Islet of Langerhans (tissue), 1 donor: Measurements from ENCODE around the gene FCMR.

Source experiments
- FAIRE-seq: peaks from one replicate; lab custom pipeline; 2011; peaks lifted over from hg19 to GRCh38; lab: Jason Lieb, UNC

The FCMR gene, protein sequence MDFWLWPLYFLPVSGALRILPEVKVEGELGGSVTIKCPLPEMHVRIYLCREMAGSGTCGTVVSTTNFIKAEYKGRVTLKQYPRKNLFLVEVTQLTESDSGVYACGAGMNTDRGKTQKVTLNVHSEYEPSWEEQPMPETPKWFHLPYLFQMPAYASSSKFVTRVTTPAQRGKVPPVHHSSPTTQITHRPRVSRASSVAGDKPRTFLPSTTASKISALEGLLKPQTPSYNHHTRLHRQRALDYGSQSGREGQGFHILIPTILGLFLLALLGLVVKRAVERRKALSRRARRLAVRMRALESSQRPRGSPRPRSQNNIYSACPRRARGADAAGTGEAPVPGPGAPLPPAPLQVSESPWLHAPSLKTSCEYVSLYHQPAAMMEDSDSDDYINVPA

GRCh38 chr1:206921772-206922265 is at the start of gene FCMR:
Gene FCMR (minus strand): TSS chr1:206921941. CDS start chr1:206921854, 87 bp downstream.
- FAIRE-seq = no peak

DNA sequence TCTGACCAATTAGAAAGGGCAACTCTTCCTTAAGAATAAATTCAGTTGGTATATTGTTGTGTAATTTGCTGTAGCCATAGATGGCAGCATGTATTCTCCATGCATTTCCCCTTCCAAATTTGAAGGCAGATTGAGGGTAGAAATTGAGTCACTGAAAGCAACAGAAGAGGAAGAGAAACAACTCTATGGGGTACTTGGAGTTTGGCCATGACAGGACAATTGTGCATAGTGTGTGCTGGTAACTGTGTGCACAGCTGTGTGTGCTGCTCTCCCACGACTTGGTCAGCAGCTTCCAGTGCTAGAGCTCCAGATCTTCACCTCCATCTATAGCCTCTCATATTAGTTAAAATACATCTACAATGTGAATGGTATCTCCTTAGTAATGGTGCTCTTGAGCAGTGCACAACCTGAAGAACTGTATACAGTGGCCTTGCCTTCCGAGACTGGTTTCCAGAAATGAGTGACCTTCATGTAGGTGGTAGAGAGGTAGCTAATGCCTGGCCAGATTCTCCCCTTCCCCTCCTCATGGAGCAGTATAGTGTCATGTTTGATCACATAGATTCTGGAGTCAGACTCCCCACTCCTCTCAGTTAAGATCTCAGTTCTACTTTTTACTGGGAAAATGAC is 49.4 kb upstream of the FCMR start:
- no peak for FAIRE-seq

DNA sequence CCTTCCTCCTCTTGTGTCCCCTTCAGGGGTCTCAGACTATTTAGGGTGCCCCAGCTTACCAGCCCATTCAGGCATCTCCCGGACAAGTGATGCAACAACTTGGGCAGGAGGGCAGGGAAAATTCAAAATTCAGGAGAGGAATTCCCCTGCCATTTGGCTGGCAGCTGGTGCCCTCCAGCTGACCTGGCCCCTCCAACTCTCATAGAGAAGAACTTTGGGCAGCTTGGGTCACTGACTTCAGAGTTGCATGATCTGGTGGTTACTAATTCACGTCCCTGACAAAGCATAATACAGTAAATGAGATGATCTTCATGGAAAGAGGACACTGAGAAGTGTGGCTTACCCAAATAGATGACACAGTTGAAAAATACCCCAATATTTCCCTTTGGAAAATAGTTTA is 48.7 kb upstream of the FCMR start, which contains the start of gene FCAMR:
TSS of gene FCAMR (minus strand) at position 15 of the 400 bp plus-strand sequence. CDS start 335 bp downstream, outside the sequence.
- FAIRE-seq = no peak

- no peak for FAIRE-seq
Measured at GRCh38 chr1:206969090-206969489, 47.3 kb upstream of the FCMR start.

GRCh38 chr1:206967096-206967849 is 45.5 kb upstream of the FCMR start:
- no peak for FAIRE-seq

DNA sequence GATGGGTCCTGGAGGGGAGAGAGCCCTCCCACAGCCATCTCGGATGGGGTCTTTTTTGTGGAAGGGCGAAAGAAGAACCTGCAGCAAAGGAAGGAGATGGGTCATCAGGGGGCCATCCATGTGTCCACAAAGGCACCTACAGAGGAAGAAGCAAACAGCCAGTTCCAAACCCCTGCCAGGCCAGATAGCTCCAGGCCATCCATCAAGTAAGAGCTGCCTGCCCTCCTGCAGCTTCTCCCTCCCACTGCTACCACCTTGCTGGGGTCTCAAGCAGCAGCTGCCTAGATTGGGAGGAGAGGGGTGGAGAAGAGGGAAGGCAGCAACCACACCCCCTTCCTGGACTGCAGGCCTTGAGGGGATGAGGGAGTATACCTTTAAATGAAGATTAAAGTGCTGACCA is 44.0 kb upstream of the FCMR start:
- no peak for FAIRE-seq

- no peak for FAIRE-seq
Measured at GRCh38 chr1:206963740-206964139, 42.0 kb upstream of the FCMR start.

DNA sequence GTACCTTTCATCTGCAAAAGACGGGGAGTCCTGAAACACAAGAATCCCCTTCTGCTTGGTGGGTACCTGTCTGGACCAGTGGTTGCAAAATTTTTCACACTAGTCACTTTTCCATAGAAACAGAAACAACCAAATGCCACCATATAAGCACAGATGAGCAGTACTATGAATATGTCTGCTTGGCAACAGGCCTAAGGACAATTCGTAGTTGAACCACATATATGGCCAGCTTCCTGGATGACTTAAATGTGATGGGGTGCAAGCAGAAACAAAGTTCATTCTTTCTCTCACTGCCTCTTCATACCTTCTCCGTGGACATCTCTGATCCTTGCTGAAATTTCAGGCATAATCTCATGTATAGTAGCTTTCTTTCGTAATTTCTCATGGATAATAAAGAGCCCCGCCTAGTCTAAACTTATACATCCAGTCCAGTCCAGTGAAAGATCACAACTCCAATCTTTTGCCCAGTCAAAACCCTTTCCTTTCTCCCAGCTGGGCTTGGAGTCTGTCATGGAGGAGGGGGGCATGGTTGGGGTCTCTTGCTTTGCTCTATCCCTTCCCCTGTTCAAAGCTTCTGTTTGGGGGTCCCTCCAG is 41.5 kb upstream of the FCMR start:
- FAIRE-seq = no peak

- FAIRE-seq = no peak
Measured at GRCh38 chr1:206962272-206962671, 40.5 kb upstream of the FCMR start.

DNA sequence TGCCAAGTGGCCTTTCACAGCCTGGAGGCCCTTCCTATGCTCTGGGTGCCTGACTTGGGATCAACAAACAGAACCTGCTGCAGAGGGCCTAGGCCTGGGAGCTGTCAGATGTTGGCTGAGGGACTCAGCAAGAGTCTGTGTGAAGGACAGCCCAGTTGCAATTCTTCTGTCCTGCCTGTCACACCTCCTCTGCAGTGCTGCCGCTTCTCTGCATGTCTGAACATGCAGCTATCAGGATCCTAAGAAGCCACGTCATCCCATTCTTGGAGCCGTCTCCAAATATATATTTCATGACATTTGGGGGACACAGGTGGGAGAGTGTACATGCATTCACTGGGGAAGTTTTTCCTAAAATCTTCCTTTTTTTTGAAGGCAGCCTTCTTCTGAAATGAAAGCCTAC is 39.9 kb upstream of the FCMR start:
- FAIRE-seq = no peak

- no peak for FAIRE-seq
Measured at GRCh38 chr1:206960676-206961386, 39.1 kb upstream of the FCMR start.

GRCh38 chr1:206958144-206958543 is 36.4 kb upstream of the FCMR start:
- no peak for FAIRE-seq

DNA sequence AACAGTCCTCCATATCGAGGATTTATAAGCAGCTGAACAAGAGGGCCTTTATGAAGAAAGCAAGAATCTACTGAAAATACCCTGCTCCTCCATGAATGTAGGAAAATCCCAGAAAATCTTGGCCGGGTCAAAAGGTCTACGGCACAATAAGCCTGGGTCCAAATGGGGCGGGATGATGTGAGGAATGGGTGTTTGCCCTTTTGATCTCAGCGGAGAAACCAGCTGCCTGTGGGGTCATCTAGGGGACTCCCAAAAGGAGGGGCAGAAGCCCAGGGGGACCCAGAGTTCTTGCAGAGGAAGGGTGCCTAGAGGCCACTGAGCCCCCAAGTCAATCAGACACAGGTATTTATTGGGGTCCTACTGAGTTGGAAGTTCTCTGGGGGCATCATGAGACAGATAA is 35.9 kb upstream of the FCMR start:
- no peak for FAIRE-seq

GRCh38 chr1:206955476-206956451 is 34.0 kb upstream of the FCMR start:
- FAIRE-seq = no peak

DNA sequence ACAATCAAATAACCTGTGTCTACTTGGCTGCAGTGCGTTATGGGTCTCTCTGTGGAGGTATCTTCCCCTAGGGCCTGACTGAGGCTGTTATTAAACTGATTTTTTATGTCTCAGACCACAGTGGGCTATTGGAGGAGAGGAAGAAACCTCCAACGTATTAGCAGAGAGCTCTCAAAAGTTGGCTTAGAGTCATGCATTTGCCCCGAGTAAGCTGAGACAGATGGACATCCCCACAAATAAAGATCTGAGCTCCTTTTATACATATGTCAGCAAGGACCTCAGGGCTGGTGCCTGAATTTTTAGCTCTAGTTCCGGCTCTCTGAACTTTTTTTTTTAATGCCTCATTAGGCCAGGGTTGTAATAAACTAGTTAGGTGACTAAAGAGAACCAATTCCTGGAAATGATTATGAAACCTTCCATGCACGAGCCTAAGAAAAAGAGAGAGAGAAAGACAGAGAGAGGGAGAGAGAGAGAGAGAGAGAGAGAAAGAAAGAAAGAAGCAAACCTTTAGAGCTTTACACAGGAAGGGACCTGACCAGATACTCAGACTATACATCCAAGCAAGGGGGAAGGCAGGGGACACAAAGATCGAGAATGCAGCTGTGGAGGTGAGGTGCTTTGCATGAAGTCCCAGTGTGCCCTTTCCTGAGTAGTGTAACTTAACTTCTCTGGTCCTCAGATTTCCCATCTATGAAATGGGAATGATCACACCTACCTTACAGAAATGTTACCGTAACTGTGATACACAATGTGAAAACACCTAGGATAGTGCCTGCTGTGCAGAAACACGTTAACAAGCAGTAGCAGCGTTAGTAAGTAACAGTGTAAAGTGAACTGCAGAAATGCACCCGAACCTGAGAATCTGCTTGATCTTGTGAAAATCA is 33.0 kb upstream of the FCMR start:
- no peak for FAIRE-seq

GRCh38 chr1:206953626-206954025 is 31.9 kb upstream of the FCMR start:
- no peak for FAIRE-seq

GRCh38 chr1:206953126-206953525 is 31.4 kb upstream of the FCMR start:
- no peak for FAIRE-seq

GRCh38 chr1:206952171-206952570 is 30.4 kb upstream of the FCMR start:
- no peak for FAIRE-seq

DNA sequence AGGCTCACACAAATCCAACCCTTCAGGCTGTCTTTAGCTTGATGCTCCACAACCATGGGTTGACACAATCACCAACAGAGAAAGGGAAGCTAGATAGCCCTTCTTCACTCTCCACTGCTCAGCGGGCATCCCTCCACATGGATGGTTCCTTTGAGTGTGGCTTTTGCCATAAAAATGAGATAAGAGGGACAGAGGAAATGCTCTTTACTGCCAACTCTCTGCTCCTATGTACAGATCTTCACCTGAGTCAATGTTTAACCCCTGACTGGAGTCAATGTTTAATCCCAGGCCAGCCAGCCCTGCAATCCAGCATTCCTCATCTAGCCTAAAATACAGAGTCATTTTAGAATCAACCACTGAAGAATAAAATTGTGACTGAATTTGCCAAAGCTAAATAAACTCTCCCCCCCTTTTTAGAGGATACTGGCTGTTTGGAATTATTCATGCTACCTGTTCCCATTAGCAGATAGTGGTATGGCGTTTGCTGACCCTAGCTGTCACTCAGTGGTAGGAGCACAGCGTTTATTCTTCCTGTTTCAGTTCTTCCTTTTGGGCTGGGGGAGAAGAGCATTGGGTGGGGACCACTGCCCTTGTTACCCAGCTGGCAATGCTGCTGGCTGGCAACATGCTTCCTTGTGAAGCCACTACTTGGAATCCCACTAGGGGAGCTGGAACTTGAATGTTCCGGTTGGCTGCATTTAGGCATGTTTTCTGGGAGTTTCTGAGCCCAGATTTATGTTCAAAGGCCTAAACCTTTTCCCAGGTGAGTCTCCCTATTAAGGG is 29.8 kb upstream of the FCMR start:
- FAIRE-seq = no peak
